A172 (cell line): ENCODE measurements around the gene MAP2K6. TPM values are rescaled to one million over a fixed set of nuclear protein-coding genes. Genes with fewer than 3 reads are reported as not detected.

Source experiments
- DNase-seq: peaks from one replicate; pipeline ENCODE4 v3.0.0-alpha.2; 2015; ENCODE audit warnings: low spot score
- total RNA-seq: library from RNA; depleted of rRNA; stranded (reverse); fragments of >200 nt; shearing (Covaris generic); gene quantifications from 2 replicates; pipeline ENCODE4 v1.2.3, GENCODE V29; 2014

Gene MAP2K6
- total RNA-seq, 1 experiment from 2014 or later = 1.1 TPM

DNA sequence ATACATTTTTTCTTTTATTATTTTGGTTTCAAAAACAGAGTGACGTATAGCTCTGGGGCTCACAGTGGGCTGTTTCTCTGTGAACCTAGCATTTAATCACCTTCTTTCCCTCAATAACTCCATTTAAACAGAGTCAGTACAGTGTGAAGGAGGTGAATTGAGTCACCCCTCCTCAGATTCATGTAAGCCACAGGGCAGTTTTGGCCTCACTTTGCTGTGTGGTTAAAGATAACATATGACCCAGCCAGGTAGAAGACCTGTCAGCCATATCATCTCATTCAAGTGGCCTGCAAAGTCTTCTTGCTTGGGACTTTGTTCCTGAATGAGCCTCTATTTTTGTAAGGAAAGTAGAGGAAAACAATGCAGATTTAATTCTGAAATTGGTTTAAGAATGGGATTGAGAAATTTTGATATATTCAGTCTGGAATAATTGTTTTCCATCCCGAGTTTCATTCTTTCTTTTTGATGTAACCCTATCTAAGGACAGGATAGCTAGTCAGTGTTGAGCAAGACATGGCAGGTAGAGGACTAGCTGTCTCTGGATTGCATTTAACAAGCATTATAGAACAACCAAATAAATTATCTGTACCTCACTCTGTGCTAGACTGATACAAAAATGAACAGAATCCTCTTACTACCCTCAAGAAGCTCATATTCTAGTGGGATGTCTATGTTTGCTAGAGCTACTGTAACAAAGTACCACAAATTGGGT lies 13.1 kb downstream of the MAP2K6 start:
- no peak for DNase-seq

DNA sequence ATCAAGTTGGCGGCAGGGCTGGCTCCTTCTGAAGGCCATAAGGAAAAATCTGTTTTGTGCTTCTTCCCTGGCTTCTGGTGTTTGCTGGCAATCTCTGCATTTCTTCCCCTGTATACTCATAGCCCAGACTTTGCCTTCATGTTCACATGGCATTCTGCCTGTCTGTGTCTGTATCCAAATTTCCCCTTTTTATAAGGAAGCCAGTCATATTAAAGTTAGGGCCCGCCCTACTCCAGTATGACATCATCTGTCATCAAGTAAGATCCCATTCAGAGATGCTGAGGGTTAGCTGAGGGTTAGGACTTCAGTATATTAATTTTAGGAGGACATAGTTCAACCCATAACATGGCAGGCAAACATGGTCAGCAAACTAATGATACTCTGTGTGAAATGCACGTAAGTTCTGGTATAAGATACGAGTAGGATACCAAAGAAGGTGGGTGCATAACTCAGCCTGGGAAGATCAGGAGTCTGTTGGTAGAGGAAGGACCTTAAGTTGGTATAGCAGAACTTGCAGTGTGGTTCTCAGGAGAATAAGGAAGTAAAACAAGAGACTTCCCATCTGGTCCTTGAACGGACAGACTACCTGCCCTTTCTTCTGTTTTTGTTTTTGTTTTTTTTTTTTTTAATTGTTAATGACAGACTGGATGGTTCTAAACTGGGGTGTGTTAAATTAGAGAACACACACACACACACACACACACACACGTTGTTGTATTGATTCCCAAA lies 13.9 kb downstream of the MAP2K6 start:
- no peak for DNase-seq

- peak; percentile 5 for DNase-seq
Measured at GRCh38 chr17:69430488-69430887, 16.0 kb downstream of the MAP2K6 start.

DNA sequence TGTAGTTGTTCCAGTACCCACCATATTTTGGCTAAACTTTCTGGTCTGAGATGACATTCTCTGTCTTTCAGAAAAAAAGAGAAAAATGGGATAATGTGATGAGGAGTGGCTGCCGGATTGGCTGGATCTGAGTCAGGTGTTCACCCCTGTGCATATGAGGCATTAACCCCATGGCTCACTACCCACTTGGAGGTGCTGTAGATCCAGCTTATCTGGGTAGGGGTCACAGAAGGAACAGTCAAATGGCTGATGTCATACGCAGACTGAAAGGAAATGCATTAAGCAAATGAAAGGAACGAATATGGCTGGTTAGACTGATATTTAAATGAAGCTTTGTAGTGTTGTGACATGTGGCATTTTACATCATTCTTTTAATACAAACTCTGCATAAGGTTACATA lies 17.3 kb downstream of the MAP2K6 start:
- no peak for DNase-seq

GRCh38 chr17:69433093-69433492 lies 18.6 kb downstream of the MAP2K6 start:
- no peak for DNase-seq

GRCh38 chr17:69434164-69434579 lies 19.7 kb downstream of the MAP2K6 start:
- DNase-seq = no peak

DNA sequence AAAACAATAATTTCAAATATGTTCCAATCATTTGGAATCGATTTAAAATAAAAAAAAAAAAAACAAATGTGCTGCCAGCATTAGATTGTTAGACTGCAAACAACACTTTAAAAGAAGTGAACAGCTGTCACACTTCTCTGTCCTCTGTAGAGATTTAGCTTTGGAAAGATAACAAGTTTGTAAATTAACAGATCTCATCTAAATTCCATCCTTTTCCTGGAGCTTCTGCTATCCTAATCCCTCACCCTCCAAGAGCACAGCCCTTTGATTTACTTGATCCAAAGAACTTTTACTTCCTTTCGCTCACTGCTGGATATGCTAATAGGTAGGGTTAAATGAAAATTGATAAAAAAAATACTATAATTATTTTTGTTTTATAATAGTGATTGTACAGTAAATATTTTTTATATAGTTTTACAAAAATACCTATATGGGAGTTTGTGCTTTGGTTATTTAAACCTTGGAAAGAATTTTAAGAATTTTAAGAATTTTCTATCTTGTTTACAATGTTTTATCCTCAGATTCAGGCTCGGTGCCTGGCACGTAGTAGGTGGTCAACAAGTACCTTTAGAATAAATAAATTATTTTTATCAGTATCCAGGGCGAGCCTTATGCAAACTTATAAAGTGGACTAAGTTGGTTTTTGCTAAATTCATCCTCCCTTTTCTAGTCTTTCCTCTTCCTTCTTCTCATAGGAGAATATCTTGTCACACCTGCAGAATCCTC lies 21.6 kb downstream of the MAP2K6 start:
- DNase-seq = no peak

- no peak for DNase-seq
Measured at GRCh38 chr17:69437475-69437874, 23.0 kb downstream of the MAP2K6 start.

DNA sequence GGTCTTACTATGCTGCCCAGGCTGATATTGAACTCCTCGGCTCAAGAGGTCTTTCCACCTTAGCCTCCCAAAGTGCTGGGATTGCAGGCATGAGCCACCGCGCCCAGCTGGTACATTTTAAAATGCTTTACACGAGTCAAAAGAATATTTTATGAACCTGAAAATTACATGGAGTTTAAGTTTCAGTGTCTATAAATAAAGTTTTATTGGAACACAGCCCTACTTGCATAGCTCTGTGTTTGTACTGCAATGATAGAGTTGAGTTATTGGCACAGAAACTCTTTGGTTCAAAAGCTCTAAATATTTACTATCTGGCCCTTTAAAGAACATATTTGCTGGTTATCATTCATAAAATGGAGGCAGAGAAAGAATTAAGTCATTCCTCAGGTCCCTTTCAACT lies 24.3 kb downstream of the MAP2K6 start:
- DNase-seq = no peak

DNA sequence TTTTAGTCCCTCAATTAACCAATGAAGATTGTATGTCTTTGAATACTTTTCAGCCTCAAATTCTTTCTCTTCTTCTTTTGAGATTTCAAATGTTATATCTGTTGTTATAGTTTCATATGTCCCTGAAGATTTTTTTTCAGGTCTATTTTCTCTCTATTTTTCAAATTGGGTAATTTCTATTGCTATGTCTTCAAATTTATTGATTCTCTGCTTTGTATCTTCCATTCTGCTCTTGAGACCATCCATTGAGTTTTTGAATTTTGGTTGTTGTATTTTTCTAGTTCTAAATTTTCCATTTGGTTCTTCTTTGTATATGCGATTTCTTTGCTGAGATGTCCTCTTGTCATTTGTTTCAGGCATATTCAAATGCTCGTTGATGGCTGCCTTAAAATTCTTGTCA lies 26.7 kb downstream of the MAP2K6 start:
- DNase-seq = no peak

- DNase-seq = no peak
Measured at GRCh38 chr17:69443138-69443537, 28.6 kb downstream of the MAP2K6 start.

DNA sequence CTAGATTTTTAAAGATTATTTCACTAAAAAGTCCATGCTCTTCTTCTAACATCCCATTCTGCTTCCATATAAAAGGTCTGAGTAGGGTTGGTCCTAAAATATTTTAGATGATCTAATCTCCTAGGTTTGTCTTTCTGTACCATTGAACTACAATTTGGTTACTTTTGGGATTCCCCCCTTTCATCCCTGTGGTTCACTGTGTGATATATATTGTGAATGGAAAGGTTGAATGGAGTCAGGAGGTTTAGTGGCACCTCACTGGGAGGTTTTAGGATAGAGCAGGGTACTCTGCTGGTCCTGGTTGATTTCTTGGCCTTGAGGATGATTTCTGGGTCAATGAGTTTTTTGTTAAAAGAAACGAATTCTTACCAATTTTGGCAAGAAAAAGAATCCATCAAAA lies 29.5 kb downstream of the MAP2K6 start:
- DNase-seq = no peak

GRCh38 chr17:69445132-69445531 lies 30.6 kb downstream of the MAP2K6 start:
- no peak for DNase-seq

DNA sequence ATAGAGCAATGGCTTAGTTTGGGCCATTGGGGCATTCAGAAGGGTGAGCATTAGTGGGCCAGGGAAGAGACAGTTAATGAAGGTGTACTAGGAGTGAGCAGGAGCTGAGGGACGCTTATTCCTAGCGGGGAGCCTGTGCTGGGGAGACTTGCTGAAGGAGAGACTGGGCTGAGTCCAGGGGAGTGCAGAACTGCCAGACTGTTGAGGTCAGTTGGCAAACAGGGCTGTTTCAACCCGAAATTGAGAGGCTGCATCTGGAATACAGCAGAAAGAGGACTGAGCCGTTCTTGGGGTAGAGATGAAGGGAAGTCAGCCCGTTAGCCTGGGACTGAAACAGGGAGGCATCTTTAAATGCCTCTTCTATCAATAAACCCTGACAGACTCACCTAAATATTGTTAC lies 33.2 kb downstream of the MAP2K6 start:
- no peak for DNase-seq

DNA sequence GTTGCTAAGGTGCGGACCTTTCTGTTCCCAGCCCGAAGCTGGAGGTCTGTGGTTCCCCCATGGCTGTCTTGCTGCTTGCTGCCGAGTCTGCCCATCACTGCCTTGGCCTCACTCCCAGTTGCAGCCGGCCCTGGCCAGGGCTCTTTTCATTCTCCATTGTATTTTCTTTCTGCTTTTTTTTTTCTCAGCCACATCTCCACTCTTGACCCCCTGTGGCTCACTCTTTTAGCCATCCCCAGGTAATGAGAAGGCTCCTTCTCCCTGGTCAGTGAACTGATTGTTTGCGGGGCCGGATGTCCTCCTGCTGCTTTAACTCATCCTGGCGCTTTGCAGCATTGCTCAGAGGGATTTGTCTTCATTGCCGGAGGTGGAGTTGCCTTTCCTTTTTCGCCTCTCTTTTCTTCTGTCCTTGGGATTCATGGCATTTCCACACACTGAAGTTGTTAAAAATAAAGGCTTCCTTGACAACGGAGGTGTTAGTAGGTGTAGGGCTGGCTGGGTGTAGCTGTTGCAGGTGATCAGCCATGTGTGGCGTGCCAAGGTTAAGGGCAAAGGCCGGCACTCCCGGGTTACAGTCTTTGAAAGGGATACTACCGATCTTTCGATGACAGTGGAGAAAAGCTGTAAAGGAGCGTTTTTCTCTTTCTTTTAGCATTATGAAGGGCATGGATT lies 34.1 kb downstream of the MAP2K6 start:
- DNase-seq = no peak

DNA sequence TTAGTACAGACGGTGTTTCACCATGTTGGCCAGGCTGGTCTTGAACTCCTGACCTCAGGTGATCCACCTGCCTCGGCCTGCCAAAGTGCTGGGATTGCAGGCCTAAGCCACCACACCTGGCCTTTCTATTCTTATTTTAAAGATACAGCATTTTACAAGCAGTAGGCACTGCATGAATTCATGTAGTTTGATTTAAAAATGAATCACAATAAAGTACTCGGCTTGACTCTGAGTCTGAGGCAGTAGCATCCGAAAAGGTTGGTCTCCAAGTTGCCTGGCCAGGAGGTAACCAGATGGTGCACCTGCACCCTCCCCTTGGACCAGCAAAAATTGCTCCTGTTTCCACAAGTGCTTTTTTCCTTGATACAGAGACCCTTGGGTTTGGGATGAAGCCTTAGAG lies 35.6 kb downstream of the MAP2K6 start:
- DNase-seq = no peak

DNA sequence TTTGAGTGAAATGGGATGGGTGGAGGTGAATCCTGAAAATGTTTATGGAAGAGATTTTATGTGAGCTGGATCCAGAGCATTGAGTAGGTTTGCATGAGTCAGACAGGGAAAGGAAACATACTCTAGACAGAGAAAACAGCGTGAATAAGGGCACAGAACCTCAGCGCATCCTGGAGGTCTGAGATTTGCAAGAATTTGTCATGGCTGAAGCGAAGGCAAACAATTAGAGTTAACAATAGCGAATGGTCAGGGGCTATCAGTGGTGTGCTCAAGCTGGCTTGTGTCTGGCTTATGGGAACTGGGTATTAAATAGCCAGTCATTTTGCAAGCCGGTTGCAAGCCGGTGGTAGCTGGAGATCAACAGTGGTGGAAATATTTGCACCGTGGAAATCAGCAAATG lies 36.4 kb downstream of the MAP2K6 start:
- DNase-seq = no peak

DNA sequence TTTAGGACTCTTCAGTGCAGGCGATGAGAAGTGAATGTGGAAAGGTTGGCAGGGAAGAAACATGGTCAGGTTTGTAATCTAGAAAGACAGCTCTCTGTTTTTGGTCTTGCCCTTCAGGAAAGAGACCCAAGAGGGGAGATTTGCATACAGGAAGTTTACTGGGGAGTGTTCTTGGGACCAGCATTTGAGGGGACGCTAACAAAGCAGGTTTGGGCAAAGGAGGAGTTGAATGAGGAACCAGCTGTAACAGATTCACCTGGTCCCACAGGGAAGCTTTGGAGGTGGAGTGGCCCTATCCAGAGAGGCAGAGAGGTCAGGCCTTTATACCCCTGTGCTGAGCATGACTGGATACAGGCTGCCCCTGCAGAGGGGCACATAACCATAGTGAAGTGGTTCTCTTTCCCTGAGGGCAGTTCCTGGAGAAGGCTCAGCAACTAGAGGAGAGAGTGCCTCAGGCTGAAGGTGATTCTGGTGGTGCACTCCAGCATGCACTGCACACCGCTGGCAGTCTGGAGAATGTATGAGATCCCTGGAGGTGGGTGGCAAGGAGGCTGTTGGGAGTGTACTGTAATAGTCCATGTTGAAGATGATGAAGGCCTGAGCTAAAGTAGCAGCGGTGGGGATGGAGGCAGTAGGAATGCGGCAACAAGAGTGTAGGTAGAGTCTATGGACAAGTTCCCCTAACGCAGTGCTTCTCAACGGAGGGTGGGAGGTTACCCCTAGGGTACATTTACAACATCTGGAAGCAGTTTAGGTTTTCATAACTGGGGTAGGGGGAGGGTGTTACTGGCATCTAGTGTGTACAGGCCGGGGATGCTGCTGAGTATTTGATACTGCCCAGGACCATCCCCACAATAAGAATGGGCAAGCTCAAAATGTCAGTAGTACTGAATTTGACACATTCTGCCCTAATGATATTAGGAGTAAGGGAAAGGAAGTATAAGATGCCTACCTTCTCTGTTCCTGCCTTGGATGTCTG lies 37.2 kb downstream of the MAP2K6 start:
- DNase-seq = no peak

- no peak for DNase-seq
Measured at GRCh38 chr17:69452664-69453260, 38.3 kb downstream of the MAP2K6 start.

DNA sequence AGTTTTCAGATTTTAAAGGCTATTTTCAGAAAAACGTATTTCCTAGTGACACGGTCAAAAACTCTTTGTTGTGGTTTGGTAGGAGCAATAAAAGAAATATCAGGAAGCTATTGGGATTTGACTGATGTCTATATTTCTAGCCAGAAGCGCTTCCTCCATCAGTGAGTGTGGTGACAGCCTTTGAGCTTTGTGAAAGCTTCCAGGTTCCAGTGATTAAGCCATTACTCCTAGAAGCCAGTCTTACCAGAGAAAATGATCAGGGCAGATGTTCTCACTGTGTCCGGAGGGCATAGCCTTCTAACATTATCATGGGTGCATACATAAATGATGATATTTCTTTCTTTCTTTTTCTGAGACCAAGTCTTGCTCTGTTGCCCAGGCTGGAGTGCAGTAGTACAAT lies 39.6 kb downstream of the MAP2K6 start:
- DNase-seq = no peak

DNA sequence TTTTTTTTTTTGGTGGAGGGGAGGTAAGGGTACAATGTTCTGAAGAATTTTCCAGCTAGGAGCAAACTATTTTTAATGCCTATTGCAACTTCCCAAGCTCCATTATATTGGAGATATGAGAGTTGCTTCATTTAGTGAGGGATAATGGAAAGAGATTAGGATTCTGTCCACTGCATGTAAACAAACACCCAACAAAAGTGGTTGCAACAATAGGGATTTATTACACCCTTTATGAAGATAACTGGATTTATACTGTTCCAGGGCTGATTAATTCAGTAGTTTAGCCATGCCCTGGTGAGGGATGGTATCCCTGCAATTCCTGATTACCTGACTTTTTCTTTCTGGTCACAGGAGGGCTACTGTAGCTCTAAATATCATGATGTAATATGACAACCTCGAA lies 40.5 kb downstream of the MAP2K6 start:
- no peak for DNase-seq
